Thyroid gland (tissue), 4 donors: ENCODE results near the gene MCM5.

Source experiments
- CTCF ChIP-seq, 6 experiments: fragments of 200-600 bp in 3 of 6; fragments of 450-650 bp in 3 of 6; sonication (generic) in 3 of 6; IDR thresholded peaks; one replicate each; pipeline ENCODE4 v1.5.1; 2016 to 2019; ENCODE audit warnings: antibody characterized with exemption in 6 of 6, mild to moderate bottlenecking in 2 of 6, inconsistent platforms in 1 of 6, moderate library complexity in 1 of 6
- POLR2A ChIP-seq, 2 donors: fragments of 450-650 bp; IDR thresholded peaks; one replicate each; pipeline ENCODE4 v1.6.1; 2017; ENCODE audit warnings: antibody characterized with exemption in 2 of 2, mild to moderate bottlenecking in 2 of 2, moderate library complexity in 1 of 2

- no peak for TF ChIP-seq CTCF (IDR thresholded peaks at IDR 0.05)
- TF ChIP-seq POLR2A (IDR thresholded peaks at IDR 0.05), result peak; percentile 6 to 31
Observed at GRCh38 chr22:35425971-35426800, 26.2 kb downstream of the MCM5 start.
